IMR-90 (cell line): ENCODE measurements around the gene ALOX5AP. TPM values are rescaled to one million over a fixed set of nuclear protein-coding genes. Genes with fewer than 3 reads are reported as not detected.
A peak's percentile ranks its signal among the peaks of the same experiment; 100 is the strongest.

ENCODE experiments used
- ATAC-seq: fragments of 200-7000 bp; cut with Tn5 transposase; 2 replicates; pipeline ENCODE4 v1.9.1; 2020; ENCODE audit warnings: low read depth, mild to moderate bottlenecking, moderate library complexity
- BruUV-seq: library from RNA; stranded (reverse); fragments of 400-500 nt; replicated peaks from 2 replicates; lab custom pipeline; 2021; lab: Mats Ljungman, UMichigan
- CTCF ChIA-PET: fragments of 300-600 bp; formaldehyde crosslinking; extraction: SDS; loops from one replicate; lab custom pipeline; 2021; ENCODE audit warnings: antibody characterized with exemption; lab: Yijun Ruan, JAX
- POLR2A ChIA-PET: fragments of 300-600 bp; sonication (Branson Sonifier 250); formaldehyde crosslinking; loops from one replicate; lab custom pipeline; 2022; ENCODE audit warnings: antibody characterized with exemption; ENCODE audit not compliant: unreplicated experiment; lab: Charles Lee
- DNase-seq: peaks from one replicate; pipeline ENCODE4 v3.0.0; 2013
- H2AFZ ChIP-seq: replicated peaks from 2 replicates; pipeline ENCODE3; 2013; ENCODE audit warnings: low read length, mild to moderate bottlenecking; ENCODE audit not compliant: poor library complexity
- H2AK5ac ChIP-seq: 2 replicates; pipeline ENCODE4 v1.6.1; 2013; ENCODE audit warnings: low read depth, low read length, inconsistent platforms
- H2AK9ac ChIP-seq: replicated peaks from 2 replicates; pipeline ENCODE3; 2013; ENCODE audit warnings: mild to moderate bottlenecking, low read depth, low read length, moderate library complexity; ENCODE audit not compliant: poor library complexity
- H2BK120ac ChIP-seq: 2 replicates; pipeline ENCODE4 v1.6.1; 2013; ENCODE audit warnings: low read depth, low read length, inconsistent platforms
- H2BK15ac ChIP-seq: 3 replicates; pipeline ENCODE4 v1.6.1; 2013; ENCODE audit warnings: low read depth, low read length, inconsistent platforms
- H2BK20ac ChIP-seq: 2 replicates; pipeline ENCODE4 v1.6.1; 2013; ENCODE audit warnings: low read depth, mild to moderate bottlenecking, inconsistent platforms, low read length, moderate library complexity
- H2BK5ac ChIP-seq: 2 replicates; pipeline ENCODE4 v1.6.1; 2013; ENCODE audit warnings: mild to moderate bottlenecking, low read depth, low read length, inconsistent platforms; ENCODE audit not compliant: poor library complexity, severe bottlenecking
- H3K14ac ChIP-seq: replicated peaks from 2 replicates; pipeline ENCODE4 v1.6.1; 2013; ENCODE audit warnings: low read depth, low read length, inconsistent platforms
- H3K18ac ChIP-seq: 2 replicates; pipeline ENCODE4 v1.6.1; 2013; ENCODE audit warnings: low read depth, low read length, control low read depth
- H3K23ac ChIP-seq: 2 replicates; pipeline ENCODE4 v1.6.1; 2013; ENCODE audit warnings: low read depth, low read length, inconsistent platforms
- H3K27ac ChIP-seq: 2 replicates; pipeline ENCODE4 v1.5.1; 2013; ENCODE audit warnings: mild to moderate bottlenecking, control low read depth, low read length; ENCODE audit not compliant: insufficient read depth
- H3K27me3 ChIP-seq: 2 replicates; pipeline ENCODE4 v1.6.1; 2013; ENCODE audit warnings: low read length; ENCODE audit not compliant: control insufficient read depth, insufficient read depth
- H3K36me3 ChIP-seq: 2 replicates; pipeline ENCODE4 v1.6.1; 2013; ENCODE audit warnings: low read length, mixed read lengths; ENCODE audit not compliant: control insufficient read depth, insufficient read depth
- H3K4ac ChIP-seq: 2 replicates; pipeline ENCODE4 v1.6.1; 2013; ENCODE audit warnings: low read depth, low read length, inconsistent platforms
- H3K4me1 ChIP-seq: 2 replicates; pipeline ENCODE4 v1.6.1; 2013; ENCODE audit warnings: low read length, mixed read lengths; ENCODE audit not compliant: control insufficient read depth, insufficient read depth
- H3K4me2 ChIP-seq: 2 replicates; pipeline ENCODE4 v1.6.1; 2013; ENCODE audit warnings: low read depth, mild to moderate bottlenecking, control low read depth, low read length, moderate library complexity
- H3K4me3 ChIP-seq: 2 replicates; pipeline ENCODE4 v1.5.1; 2013; ENCODE audit warnings: low read depth, mild to moderate bottlenecking, control low read depth, low read length, moderate library complexity; ENCODE audit not compliant: insufficient read depth
- H3K56ac ChIP-seq: 2 replicates; pipeline ENCODE4 v1.6.1; 2013; ENCODE audit warnings: low read length, inconsistent platforms; ENCODE audit not compliant: insufficient read depth; ENCODE audit errors: extremely low read depth
- H3K79me1 ChIP-seq, 2 experiments: 2 replicates each; pipeline ENCODE4 v1.6.1; 2013; ENCODE audit warnings: low read length in 2 of 2, inconsistent platforms in 1 of 2, low read depth in 1 of 2
- H3K9ac ChIP-seq: 2 replicates; pipeline ENCODE4 v1.6.1; 2013; ENCODE audit warnings: low read depth, low read length, control low read depth
- H3K9me1 ChIP-seq: 2 replicates; pipeline ENCODE4 v1.6.1; 2013; ENCODE audit warnings: low read length, inconsistent platforms; ENCODE audit not compliant: insufficient read depth
- H3K9me3 ChIP-seq: 2 replicates; pipeline ENCODE4 v1.6.1; 2013; ENCODE audit warnings: low read length; ENCODE audit not compliant: control insufficient read depth, insufficient read depth
- H4K20me1 ChIP-seq: 2 replicates; pipeline ENCODE4 v1.6.1; 2013; ENCODE audit warnings: low read length, inconsistent platforms; ENCODE audit not compliant: insufficient read depth
- H4K5ac ChIP-seq: 2 replicates; pipeline ENCODE4 v1.6.1; 2013; ENCODE audit warnings: mild to moderate bottlenecking, low read depth, low read length, control low read depth
- H4K8ac ChIP-seq, 2 experiments: 2 replicates each; pipeline ENCODE4 v1.6.1; 2013; ENCODE audit warnings: low read depth in 2 of 2, low read length in 2 of 2, control low read depth in 1 of 2, inconsistent platforms in 1 of 2
- H4K91ac ChIP-seq: 2 replicates; pipeline ENCODE4 v1.6.1; 2013; ENCODE audit warnings: low read depth, low read length, inconsistent platforms; ENCODE audit not compliant: insufficient read depth
- BHLHE40 ChIP-seq: fragments of 150-350 bp; IDR thresholded peaks from 2 replicates; pipeline ENCODE4 v1.6.1; 2016; ENCODE audit warnings: mild to moderate bottlenecking, low read depth, low read length
- CEBPB ChIP-seq: IDR thresholded peaks from 2 replicates; pipeline ENCODE4 v1.6.1; 2012; ENCODE audit warnings: low read depth, low read length, improper control_type of control experiment
- FOS ChIP-seq: fragments of 150-350 bp; IDR thresholded peaks from 2 replicates; pipeline ENCODE4 v1.6.1; 2016; ENCODE audit warnings: low read depth, low read length
- RCOR1 ChIP-seq: IDR thresholded peaks from 2 replicates; pipeline ENCODE4 v1.6.1; 2012; ENCODE audit warnings: mild to moderate bottlenecking, low read length, improper control_type of control experiment; ENCODE audit not compliant: insufficient replicate concordance
- RFX5 ChIP-seq: IDR thresholded peaks from 2 replicates; pipeline ENCODE4 v1.8.0; 2012; ENCODE audit warnings: low read depth, mild to moderate bottlenecking, low read length, moderate library complexity
- WGBS, 2 experiments: methylation state at CpG; one replicate each; pipeline versions ENCODE4 v1.1.5 to v1.1.7; 2013; ENCODE audit warnings: missing lambda C conversion rate in 2 of 2; ENCODE audit not compliant: insufficient read length in 1 of 2; ENCODE audit errors: extremely low coverage in 2 of 2; 5-methylcytosine and 5-hydroxymethylcytosine counted together
- dilution Hi-C: fragments of 300-500 bp; cut with HindIII; formaldehyde crosslinking; loops from one replicate; pipeline ENCODE4 v1.14.3; 2018; ENCODE audit warnings: low sequenced_read_pairs; ENCODE audit not compliant: unreplicated experiment
- in situ Hi-C: fragments of 300-500 bp; cut with MboI; formaldehyde crosslinking; loops from 3 replicates; pipeline ENCODE4 v1.14.3; 2019; ENCODE audit warnings: low sequenced_read_pairs, inconsistent platforms, mixed read lengths
- intact Hi-C: fragments of 100-400 bp; cut with micrococcal nuclease; formaldehyde crosslinking; loops from 2 replicates; pipeline ENCODE4 v1.10.0; 2022
- polyA plus RNA-seq, 3 experiments: library from polyadenylated mRNA; depleted of rRNA; stranded (reverse); fragments of >200 nt; gene quantifications; 2 replicates each; pipeline ENCODE4 v1.2.3, GENCODE V29; 2012; ENCODE audit warnings: low replicate concordance in 1 of 3
- total RNA-seq: library from RNA; depleted of rRNA; stranded (reverse); fragments of >200 nt; gene quantifications from 2 replicates; pipeline ENCODE4 v1.2.3, GENCODE V29; 2012
- TF ChIP-seq, protein P1 (sequence below): fragments of 150-350 bp; IDR thresholded peaks from 2 replicates; pipeline ENCODE4 v1.6.1; 2017; ENCODE audit warnings: mild to moderate bottlenecking, antibody characterized with exemption, low read length, low read depth

ALOX5AP gene
- total and polyA plus RNA-seq, 2 of the 4 experiments (the other 2 are of a cell fraction), result 0.62 TPM; not detected in 1

DNA sequence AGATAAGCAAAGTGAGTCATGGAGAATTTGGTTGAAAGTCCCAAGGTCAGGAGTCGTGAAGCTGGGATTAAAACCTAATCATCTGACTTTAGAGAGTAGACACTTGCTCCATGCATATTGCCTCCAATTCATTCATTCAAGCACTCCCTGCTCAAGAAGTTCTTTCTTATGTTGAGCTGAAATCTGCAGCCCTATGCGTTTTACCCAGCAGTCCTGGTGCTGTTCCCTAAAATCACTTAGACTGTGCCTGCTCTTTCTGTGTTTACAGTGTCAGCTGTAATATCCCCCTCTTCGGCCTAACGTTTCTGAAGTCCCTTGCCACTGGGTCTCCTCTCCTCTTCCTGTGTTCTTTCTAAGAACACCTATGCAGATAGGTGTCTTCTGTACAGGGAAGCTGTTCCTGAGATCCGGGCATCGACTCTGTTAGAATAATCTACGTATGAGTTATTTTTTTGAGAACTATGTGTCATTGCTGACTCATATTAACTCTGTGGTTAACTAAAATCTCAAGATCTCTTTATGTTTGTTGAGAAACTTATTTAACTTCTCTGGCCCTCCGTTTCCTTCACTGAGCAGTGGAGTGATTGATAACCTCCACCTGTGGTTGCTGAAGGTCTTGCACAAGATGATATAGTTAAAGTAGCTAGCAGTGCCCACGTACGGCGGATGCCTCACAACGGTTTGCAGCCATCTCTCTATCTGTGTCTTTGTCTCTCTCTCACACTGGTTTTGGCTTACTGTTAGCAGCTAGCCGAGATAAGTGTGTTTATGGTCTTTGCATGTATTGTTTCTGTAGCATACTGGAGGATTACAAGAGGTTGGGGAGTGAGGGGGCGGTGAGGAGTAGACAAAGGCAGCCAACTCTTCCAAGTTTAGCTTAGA, 4.7 kb downstream of the ALOX5AP start:
- Histone ChIP-seq H3K36me3 (no peaks in the 10 kb centered on the region), H3K27ac (peak overlapping the region; percentile 63), H2AK5ac (peak overlapping the region; percentile 76), H3K18ac (peak overlapping the region; percentile 38), H3K9me1 (peaks cover 22% of the 10 kb centered on the region), H2BK15ac (peak overlapping the region; percentile 68; the same call in 2 of the 3 replicates), H4K91ac (peak overlapping the region; percentile 86), H3K27me3 (peaks cover 9% of the 10 kb centered on the region), H4K20me1 (peaks cover 11% of the 10 kb centered on the region; the same call in 1 of the 2 replicates), H2BK20ac (peak overlapping the region; percentile 96), H3K4me2 (peak overlapping the region; percentile 63), H3K56ac (peak overlapping the region; percentile 26; the same call in 1 of the 2 replicates), H4K5ac (peak overlapping the region; percentile 65), H3K9me3 (no peaks in the 10 kb centered on the region), H4K8ac (peak overlapping the region; percentile 6 to 67), H3K4me3 (peak overlapping the region; percentile 1; the same call in 1 of the 2 replicates), H3K23ac (peak overlapping the region; percentile 40; the same call in 1 of the 2 replicates), H3K14ac (peak overlapping the region; percentile 46), H2BK120ac (peak overlapping the region; percentile 95), H2BK5ac (peak overlapping the region; percentile 74), H3K4ac (peak overlapping the region; percentile 81), H2AK9ac (peak overlapping the region; percentile 58), H3K4me1 (peaks cover 27% of the 10 kb centered on the region), H3K9ac (peak overlapping the region; percentile 12), H3K79me1 (no peaks in the 10 kb centered on the region), H2AFZ (peak overlapping the region; percentile 37)
- BruUV-seq, result no TSS peak
- in situ Hi-C loops (no loop called here), intact Hi-C loops (loop anchor here (5.0 kb wide), 1 partner anchor 52 kb away; no protein-coding TSS in a partner anchor), dilution Hi-C loops (no loop called here)
- WGBS, 2 experiments, result no CpG with 5 or more reads among the region's 14 CpGs
- peak; percentile 47 for ATAC-seq
- TF ChIP-seq CEBPB, result peak; percentile 93
- peak; percentile 72 for TF ChIP-seq RCOR1
- TF ChIP-seq, protein P1, sequence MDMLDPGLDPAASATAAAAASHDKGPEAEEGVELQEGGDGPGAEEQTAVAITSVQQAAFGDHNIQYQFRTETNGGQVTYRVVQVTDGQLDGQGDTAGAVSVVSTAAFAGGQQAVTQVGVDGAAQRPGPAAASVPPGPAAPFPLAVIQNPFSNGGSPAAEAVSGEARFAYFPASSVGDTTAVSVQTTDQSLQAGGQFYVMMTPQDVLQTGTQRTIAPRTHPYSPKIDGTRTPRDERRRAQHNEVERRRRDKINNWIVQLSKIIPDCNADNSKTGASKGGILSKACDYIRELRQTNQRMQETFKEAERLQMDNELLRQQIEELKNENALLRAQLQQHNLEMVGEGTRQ, result no peak
- TF ChIP-seq BHLHE40, result 0 out of 2 replicates have a peak, but pooled peaks have one; percentile 23
- no peak for TF ChIP-seq RFX5
- TF ChIP-seq FOS, result peak; percentile 78; the same call in 1 of the 2 replicates
- DNase-seq, result peak; percentile 95
- CTCF ChIA-PET, result interaction anchor here (0.6 to 1.1 kb wide), 2 partner anchors 53 to 163 kb away, joined by 3 to 9 read pairs; no protein-coding TSS in a partner anchor
- POLR2A ChIA-PET, result no interaction called here
